ENCODE data around the gene OSM. TPM values are rescaled to one million over a fixed set of nuclear protein-coding genes. Genes with fewer than 3 reads are reported as not detected.

OSM gene
- total and polyA plus RNA-seq, 3 experiments from 2014 or later, result 16.4 to 20.7 (median 18.9) TPM

GRCh38 chr22:30226192-30226832, 40.3 kb downstream of the OSM start:
- POLR2A ChIA-PET, result no interaction called here
- CTCF ChIA-PET, result interaction anchor here (2.1 kb wide), 1 partner anchor 29 kb away, joined by 6 read pairs; no protein-coding TSS in a partner anchor
- H3K36me3 Mint-ChIP-seq, result peaks cover 0 to 1% (median 0%) of the 10 kb centered on the region in 3 donors
- Histone ChIP-seq H3K4me1 (ENCODE audit: insufficient read depth, low read length) (peaks cover 32% of the 10 kb centered on the region), H3K27me3 (ENCODE audit: insufficient read depth, low read length, poor library complexity, severe bottlenecking) (no peaks in the 10 kb centered on the region), H3K27ac (ENCODE audit: low read depth, low read length) (no peak overlapping the region), H3K4me3 (ENCODE audit: low read length) (no peak overlapping the region), H3K36me3 (ENCODE audit: insufficient read depth, low read length) (no peaks in the 10 kb centered on the region), H3K9me3 (ENCODE audit: low read length) (no peaks in the 10 kb centered on the region)
- H3K4me1 Mint-ChIP-seq, result peaks cover 51 to 56% (median 55%) of the 10 kb centered on the region in 3 donors
- H3K27me3 Mint-ChIP-seq, result no peaks in the 10 kb centered on the region
- H3K27ac Mint-ChIP-seq, result peak overlapping the region in 6 of 8 donors; percentile 2 to 76 (median 52)
- DNase-seq, result no peak
- H3K4me3 Mint-ChIP-seq, result peak overlapping the region in 1 of 7 donors; percentile 77
- H3K9me3 Mint-ChIP-seq, result no peaks in the 10 kb centered on the region

- Mint-ChIP-seq H3K9me3 (no peaks in the 10 kb centered on the region), H3K36me3 (peaks cover 0 to 1% (median 0%) of the 10 kb centered on the region in 3 donors), H3K27me3 (no peaks in the 10 kb centered on the region), H3K27ac (peak overlapping the region in 7 of 8 donors; percentile 15 to 79 (median 51)), H3K4me1 (peaks cover 60 to 65% (median 64%) of the 10 kb centered on the region in 3 donors), H3K4me3 (peak overlapping the region in 1 of 7 donors; percentile 35)
- Histone ChIP-seq H3K27me3 (ENCODE audit: insufficient read depth, low read length, poor library complexity, severe bottlenecking) (no peaks in the 10 kb centered on the region), H3K9me3 (ENCODE audit: low read length) (no peaks in the 10 kb centered on the region), H3K36me3 (ENCODE audit: insufficient read depth, low read length) (no peaks in the 10 kb centered on the region), H3K4me3 (ENCODE audit: low read length) (no peak overlapping the region), H3K4me1 (ENCODE audit: insufficient read depth, low read length) (peaks cover 42% of the 10 kb centered on the region), H3K27ac (ENCODE audit: low read depth, low read length) (no peak overlapping the region)
- ChIA-PET CTCF (interaction anchor here (2.1 kb wide), 1 partner anchor 30 kb away, joined by 6 read pairs; no protein-coding TSS in a partner anchor), POLR2A (no interaction called here)
- no peak for DNase-seq
Observed at GRCh38 chr22:30225220-30225927, 41.3 kb downstream of the OSM start.

GRCh38 chr22:30224161-30224857, 42.3 kb downstream of the OSM start:
- POLR2A ChIA-PET, result no interaction called here
- peaks cover 0 to 1% (median 0%) of the 10 kb centered on the region in 3 donors for H3K36me3 Mint-ChIP-seq

DNA sequence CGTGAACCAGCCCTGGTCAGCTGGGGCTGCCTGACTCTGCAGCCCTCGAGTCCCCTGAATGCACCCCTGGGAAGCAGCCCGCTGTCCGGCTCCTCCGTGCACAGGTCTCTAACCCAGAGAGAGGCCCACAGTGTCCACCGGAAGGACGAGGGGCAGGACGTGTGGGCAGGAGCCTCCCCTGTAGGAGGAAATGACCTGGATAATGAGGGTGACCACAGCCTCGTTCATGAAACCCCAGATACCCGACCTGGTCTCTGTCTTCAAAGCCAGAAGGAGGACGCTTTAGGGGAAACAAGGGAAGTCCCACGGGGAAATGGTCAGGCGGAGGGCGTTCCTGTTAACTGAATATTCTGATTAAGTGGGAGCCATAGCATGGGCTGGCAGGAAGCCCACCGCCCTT, 43.3 kb downstream of the OSM start:
- Mint-ChIP-seq H3K36me3 (peaks cover 0 to 1% (median 0%) of the 10 kb centered on the region in 3 donors), H3K9me3 (no peaks in the 10 kb centered on the region), H3K27ac (peak overlapping the region in 5 of 8 donors; percentile 11 to 87 (median 76)), H3K4me1 (peaks cover 70 to 79% (median 74%) of the 10 kb centered on the region in 3 donors), H3K4me3 (no peak overlapping the region), H3K27me3 (no peaks in the 10 kb centered on the region)
- H3K4me1 ChIP-seq (ENCODE audit: insufficient read depth, low read length), result peaks cover 55% of the 10 kb centered on the region
- H3K27me3 ChIP-seq (ENCODE audit: insufficient read depth, low read length, poor library complexity, severe bottlenecking), result no peaks in the 10 kb centered on the region
- no peak overlapping the region for H3K27ac ChIP-seq (ENCODE audit: low read depth, low read length)
- ChIA-PET CTCF (no interaction called here), POLR2A (no interaction called here)
- DNase-seq, result no peak
- H3K36me3 ChIP-seq (ENCODE audit: insufficient read depth, low read length), result no peaks in the 10 kb centered on the region
- H3K9me3 ChIP-seq (ENCODE audit: low read length), result no peaks in the 10 kb centered on the region
- no peak overlapping the region for H3K4me3 ChIP-seq (ENCODE audit: low read length)

More at GRCh38 chr22:30224161-30224857, 42.3 kb downstream of the OSM start:
- Mint-ChIP-seq H3K27ac (peak overlapping the region in 5 of 8 donors; percentile 50 to 73 (median 64)), H3K4me3 (no peak overlapping the region), H3K4me1 (peaks cover 71 to 75% (median 73%) of the 10 kb centered on the region in 3 donors), H3K27me3 (no peaks in the 10 kb centered on the region), H3K9me3 (no peaks in the 10 kb centered on the region)
- Histone ChIP-seq H3K27me3 (ENCODE audit: insufficient read depth, low read length, poor library complexity, severe bottlenecking) (no peaks in the 10 kb centered on the region), H3K4me1 (ENCODE audit: insufficient read depth, low read length) (peaks cover 52% of the 10 kb centered on the region), H3K27ac (ENCODE audit: low read depth, low read length) (no peak overlapping the region), H3K4me3 (ENCODE audit: low read length) (no peak overlapping the region), H3K36me3 (ENCODE audit: insufficient read depth, low read length) (no peaks in the 10 kb centered on the region), H3K9me3 (ENCODE audit: low read length) (no peaks in the 10 kb centered on the region)
- CTCF ChIA-PET, result interaction anchor here (2.1 kb wide), 1 partner anchor 31 kb away, joined by 6 read pairs; no protein-coding TSS in a partner anchor
- no peak for DNase-seq

- ChIA-PET POLR2A (no interaction called here), CTCF (no interaction called here)
- Histone ChIP-seq H3K4me1 (ENCODE audit: insufficient read depth, low read length) (peaks cover 48% of the 10 kb centered on the region), H3K9me3 (ENCODE audit: low read length) (no peaks in the 10 kb centered on the region), H3K36me3 (ENCODE audit: insufficient read depth, low read length) (no peaks in the 10 kb centered on the region), H3K27me3 (ENCODE audit: insufficient read depth, low read length, poor library complexity, severe bottlenecking) (no peaks in the 10 kb centered on the region), H3K27ac (ENCODE audit: low read depth, low read length) (no peak overlapping the region), H3K4me3 (ENCODE audit: low read length) (no peak overlapping the region)
- peaks cover 63 to 70% (median 66%) of the 10 kb centered on the region in 3 donors for H3K4me1 Mint-ChIP-seq
- no peak for DNase-seq
- no peaks in the 10 kb centered on the region for H3K36me3 Mint-ChIP-seq
- H3K9me3 Mint-ChIP-seq, result no peaks in the 10 kb centered on the region
- peak overlapping the region in 1 of 7 donors; percentile 5 for H3K4me3 Mint-ChIP-seq
- H3K27me3 Mint-ChIP-seq, result no peaks in the 10 kb centered on the region
- H3K27ac Mint-ChIP-seq, result peak overlapping the region in 5 of 8 donors; percentile 17 to 87 (median 77)
Observed at GRCh38 chr22:30222321-30222720, 44.3 kb downstream of the OSM start.

DNA sequence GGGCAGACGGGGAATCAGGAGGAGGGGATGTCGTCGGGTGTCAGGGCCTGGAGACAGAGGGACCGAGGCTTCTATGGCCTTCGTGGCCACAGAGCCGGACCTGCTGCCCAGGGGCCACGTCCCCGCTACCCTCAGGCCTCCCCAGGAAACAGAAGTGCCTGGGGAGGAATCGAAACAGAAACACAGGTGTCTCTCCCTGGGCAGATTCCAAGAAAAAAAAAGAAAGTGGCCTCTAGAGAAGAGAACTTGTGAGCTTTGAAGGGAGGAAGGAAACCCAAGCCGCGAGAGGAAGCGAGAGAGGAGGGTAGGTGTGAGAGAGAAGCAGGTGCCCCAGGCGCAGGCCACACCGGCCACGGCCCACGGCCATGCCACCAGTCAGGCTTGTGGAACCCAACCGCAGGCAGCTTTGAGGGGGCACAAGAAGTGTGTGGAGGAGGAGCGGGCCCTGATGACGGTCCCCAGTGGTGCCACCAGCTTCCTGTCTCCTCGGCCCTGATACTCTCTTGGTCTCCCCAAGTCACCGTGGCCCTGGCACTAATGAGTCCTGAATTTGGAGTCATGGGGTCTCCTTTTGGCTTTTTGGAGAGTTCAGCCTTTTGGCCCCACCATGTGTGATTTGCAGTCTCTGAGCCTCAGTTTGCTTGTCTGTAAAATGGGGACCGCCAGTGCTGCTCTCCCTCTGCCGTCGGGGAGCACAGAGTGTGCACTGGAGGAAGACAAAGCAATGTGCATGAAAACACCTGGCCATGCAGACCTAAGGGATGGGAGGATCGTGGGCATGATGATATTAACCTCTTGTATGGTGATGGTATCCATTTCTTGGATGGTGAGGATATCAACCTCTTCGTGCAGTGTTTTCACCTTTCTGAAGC, 45.3 kb downstream of the OSM start:
- peaks cover 60 to 68% (median 66%) of the 10 kb centered on the region in 3 donors for H3K4me1 Mint-ChIP-seq
- DNase-seq, result peak; percentile 31 to 77 (median 63)
- Histone ChIP-seq H3K36me3 (ENCODE audit: insufficient read depth, low read length) (no peaks in the 10 kb centered on the region), H3K9me3 (ENCODE audit: low read length) (no peaks in the 10 kb centered on the region), H3K4me1 (ENCODE audit: insufficient read depth, low read length) (peaks cover 48% of the 10 kb centered on the region), H3K27ac (ENCODE audit: low read depth, low read length) (peak overlapping the region; percentile 14), H3K27me3 (ENCODE audit: insufficient read depth, low read length, poor library complexity, severe bottlenecking) (no peaks in the 10 kb centered on the region), H3K4me3 (ENCODE audit: low read length) (peak overlapping the region; percentile 49)
- H3K27ac Mint-ChIP-seq, result peak overlapping the region; percentile 75 to 98 (median 92)
- peak overlapping the region; percentile 15 to 89 (median 78) for H3K4me3 Mint-ChIP-seq
- H3K36me3 Mint-ChIP-seq, result no peaks in the 10 kb centered on the region
- H3K27me3 Mint-ChIP-seq, result no peaks in the 10 kb centered on the region
- ChIA-PET POLR2A (interaction anchor here (0.5 kb wide), 1 partner anchor 136 kb away, joined by 3 read pairs; the partner anchor contains the start of genes CCDC157 and SF3A1), CTCF (no interaction called here)
- H3K9me3 Mint-ChIP-seq, result no peaks in the 10 kb centered on the region

DNA sequence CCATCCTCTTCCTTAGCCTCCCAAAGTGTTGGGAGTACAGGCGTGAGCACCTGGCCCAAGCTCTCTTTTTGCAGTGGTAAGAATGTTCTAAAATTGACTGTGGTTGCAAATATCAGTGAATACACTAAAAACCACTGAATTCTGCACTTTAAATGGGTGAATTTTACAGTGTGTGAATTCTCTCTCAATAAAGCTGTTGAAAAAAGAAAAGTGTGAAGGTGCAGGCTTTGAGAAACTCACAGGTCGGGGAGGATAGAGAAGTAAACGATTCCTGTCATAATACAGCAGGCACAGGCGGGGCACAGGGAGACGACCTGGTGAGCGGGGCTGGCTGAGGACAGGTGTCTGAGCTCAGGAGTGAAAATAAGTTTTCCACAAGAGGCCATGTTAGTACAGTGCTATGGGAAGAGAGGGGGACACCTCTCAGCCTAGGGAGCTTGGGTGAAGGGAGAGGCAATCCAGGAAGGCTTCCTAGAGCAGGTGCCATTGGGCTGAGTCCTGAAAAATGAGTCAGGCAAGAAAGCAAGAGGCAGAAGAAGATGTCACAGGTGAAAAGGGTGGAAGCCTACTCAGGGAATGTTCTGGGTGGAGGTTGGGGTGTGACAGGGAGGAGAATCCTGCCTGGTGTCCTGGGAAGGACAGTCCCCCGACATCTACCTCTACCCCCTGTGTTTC, 46.2 kb downstream of the OSM start:
- Histone ChIP-seq H3K27me3 (ENCODE audit: insufficient read depth, low read length, poor library complexity, severe bottlenecking) (no peaks in the 10 kb centered on the region), H3K4me3 (ENCODE audit: low read length) (peak overlapping the region; percentile 49), H3K4me1 (ENCODE audit: insufficient read depth, low read length) (peaks cover 43% of the 10 kb centered on the region), H3K27ac (ENCODE audit: low read depth, low read length) (peak overlapping the region; percentile 14), H3K9me3 (ENCODE audit: low read length) (no peaks in the 10 kb centered on the region), H3K36me3 (ENCODE audit: insufficient read depth, low read length) (no peaks in the 10 kb centered on the region)
- H3K36me3 Mint-ChIP-seq, result no peaks in the 10 kb centered on the region
- ChIA-PET CTCF (no interaction called here), POLR2A (no interaction called here)
- DNase-seq, result no peak
- peak overlapping the region; percentile 75 to 98 (median 92) for H3K27ac Mint-ChIP-seq
- no peaks in the 10 kb centered on the region for H3K27me3 Mint-ChIP-seq
- peaks cover 53 to 61% (median 61%) of the 10 kb centered on the region in 3 donors for H3K4me1 Mint-ChIP-seq
- peak overlapping the region in 6 of 7 donors; percentile 70 to 89 (median 80) for H3K4me3 Mint-ChIP-seq
- no peaks in the 10 kb centered on the region for H3K9me3 Mint-ChIP-seq

Measured in CD8-positive, alpha-beta memory T cell (primary cell).